ENCODE results near the gene FGB.

- TF ChIP-seq POLR2A (IDR thresholded peaks at IDR 0.05; ENCODE audit: low read depth, low read length): peak; percentile 86
- TF ChIP-seq POU2F2 (IDR thresholded peaks at IDR 0.05; ENCODE audit: low read depth, low read length): peak; percentile 39; the same call in 1 of the 2 replicates
- no peak for TF ChIP-seq PAX5 (IDR thresholded peaks at IDR 0.05; ENCODE audit: insufficient read depth, low read length, severe bottlenecking)
- TF ChIP-seq POLR2AphosphoS5 (IDR thresholded peaks at IDR 0.05; ENCODE audit: low read depth, low read length): peak; percentile 78
- TF ChIP-seq TAF1 (IDR thresholded peaks at IDR 0.05; ENCODE audit: low read depth, low read length): peak; percentile 59; the same call in 1 of the 2 replicates
- no peak for TF ChIP-seq SPI1 (IDR thresholded peaks at IDR 0.05; ENCODE audit: low read depth, low read length)
Measured at GRCh38 chr4:154549894-154550790, 12.7 kb upstream of the FGB start, which contains the start of gene PLRG1.
